ENCODE results near the gene HIF1A.
"Not testable (repeated sequence)": the region's sequence is repeated elsewhere in the genome, so short reads cannot be mapped to it uniquely, and the experiment has no call there.

HIF1A gene

DNA sequence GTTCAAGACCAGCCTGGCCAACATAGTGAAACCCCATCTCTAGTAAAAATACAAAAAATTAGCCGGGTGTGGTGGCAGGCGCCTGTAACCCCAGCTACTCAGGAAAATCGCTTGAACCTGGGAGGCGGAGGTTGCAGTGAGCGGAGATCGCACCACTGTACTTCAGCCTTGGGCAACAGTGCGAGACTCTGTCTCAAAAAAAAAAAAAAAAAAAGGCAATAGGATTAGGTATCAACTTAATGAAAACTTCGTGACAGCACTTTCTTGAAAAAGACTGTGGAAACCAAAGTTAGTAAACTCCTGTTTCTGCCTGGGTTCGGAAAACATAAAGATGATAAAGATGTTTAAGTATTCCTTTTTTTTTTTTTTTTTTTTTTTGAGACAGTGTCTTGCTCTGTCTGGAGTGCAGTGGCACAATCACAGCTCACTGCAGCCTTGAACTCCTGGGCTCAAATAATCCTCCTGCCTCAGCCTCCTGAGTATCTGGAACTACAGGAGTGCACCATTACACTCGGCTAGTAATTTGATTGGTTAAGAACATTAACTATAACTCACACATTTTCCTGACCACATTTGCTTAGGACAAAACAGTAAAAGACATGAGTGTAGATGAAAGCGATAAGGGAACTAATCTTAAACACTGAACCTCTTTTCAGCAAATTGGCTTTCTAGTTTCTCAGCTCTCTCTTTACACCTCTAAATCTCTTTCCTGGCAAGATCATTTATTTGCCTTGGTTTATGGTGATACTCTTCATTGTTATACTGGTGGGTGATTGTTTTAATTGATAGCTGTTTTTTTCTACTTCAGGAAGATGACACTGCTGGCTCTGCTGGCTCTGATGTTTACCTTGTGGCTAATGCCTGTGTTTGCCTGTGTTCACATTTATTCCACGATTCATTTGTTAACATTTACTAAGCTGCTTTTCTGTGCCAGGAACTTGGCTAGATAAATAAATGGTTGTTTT, 15.8 kb downstream of the HIF1A start:
- no peak for DNase-seq

DNA sequence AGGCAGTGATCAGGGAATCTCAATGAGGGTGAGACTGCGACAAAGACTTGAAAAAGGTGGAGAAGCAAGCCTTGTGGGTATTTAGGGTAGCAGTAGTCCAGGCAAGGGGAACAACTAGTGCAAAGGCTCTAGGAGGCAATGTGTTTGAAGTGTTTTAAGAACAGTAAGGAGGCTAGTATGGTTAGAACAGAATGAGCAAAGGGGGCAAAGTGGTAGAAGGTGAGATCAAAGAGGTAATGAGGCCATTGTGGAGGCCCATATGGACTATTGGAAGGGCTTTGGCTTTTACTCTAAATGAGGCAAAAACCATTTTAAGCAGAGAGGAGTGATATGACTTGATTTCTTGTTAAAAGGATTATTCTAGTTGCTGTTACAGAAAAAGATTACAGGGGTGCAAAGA, 16.8 kb downstream of the HIF1A start:
- no peak for DNase-seq

DNA sequence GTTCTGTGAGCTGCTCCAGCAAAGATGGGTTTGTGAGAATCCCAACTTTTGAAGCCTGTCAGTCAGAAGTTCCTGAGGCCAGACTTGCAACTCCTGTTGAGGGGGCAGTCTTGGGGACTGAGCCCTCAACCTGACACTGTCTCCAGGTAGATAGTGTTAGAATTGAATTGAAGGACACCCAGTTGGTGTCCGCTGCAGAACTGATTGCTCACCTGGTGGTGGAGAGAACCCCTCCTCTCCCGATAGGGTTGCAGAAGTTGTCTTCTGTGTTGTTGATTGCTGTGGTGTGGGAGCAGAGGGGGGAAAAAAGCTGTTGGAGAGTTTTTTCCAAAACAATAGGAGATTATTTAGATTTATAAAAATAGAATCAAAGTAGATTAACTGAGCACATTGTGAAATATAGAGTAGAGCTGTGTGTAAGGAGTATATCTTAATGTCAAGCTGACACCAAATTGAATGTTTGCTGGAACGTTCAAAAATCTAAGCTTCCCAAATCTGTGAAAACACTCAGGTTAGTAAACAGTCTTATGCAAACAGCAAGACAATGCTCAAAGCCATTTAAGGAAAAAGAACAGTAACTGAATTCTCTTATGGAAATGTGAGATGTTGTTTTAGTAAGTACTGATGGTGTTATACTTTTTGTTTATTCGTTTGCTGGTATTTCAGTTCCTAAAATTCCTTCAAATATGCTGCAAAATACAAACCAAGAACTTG, 18.6 kb downstream of the HIF1A start:
- DNase-seq = no peak

DNA sequence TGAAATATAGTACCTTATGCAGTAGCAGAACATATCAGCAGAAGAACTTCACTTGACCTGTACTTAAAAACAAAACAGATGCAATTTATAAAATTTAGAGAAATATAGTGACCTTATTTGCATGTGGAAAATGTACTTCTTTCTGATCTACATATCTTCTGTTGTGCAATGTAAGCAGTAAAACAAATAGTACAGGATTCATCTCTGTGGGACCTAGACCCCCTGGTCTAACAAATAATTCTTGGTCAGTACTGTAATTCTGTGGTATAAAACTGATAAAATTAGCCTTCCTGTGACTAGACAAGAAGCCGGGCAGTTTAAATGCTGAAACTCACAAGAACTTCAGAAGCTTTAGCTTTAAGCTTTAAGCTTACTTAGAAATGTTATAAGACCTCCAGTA, 21.6 kb downstream of the HIF1A start:
- no peak for DNase-seq

DNA sequence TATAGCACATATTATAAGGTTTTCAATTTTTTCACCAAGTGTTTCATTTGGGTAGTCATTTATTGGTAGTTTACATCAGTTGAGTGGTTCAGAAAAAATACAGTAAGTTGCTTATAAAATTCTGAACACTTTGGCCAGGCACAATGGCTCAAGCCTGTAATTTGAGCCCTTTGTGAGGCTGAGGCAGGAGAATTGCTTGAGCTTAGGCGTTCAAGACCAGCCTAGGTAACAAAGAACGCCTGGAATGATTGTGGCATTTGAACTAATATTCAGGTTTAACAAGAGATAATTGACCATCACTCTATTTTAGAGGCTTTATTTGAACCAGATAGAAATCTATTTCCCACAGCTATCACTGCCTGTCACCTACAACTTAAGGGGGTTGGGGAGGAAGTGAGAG, 22.7 kb downstream of the HIF1A start:
- DNase-seq = no peak

DNA sequence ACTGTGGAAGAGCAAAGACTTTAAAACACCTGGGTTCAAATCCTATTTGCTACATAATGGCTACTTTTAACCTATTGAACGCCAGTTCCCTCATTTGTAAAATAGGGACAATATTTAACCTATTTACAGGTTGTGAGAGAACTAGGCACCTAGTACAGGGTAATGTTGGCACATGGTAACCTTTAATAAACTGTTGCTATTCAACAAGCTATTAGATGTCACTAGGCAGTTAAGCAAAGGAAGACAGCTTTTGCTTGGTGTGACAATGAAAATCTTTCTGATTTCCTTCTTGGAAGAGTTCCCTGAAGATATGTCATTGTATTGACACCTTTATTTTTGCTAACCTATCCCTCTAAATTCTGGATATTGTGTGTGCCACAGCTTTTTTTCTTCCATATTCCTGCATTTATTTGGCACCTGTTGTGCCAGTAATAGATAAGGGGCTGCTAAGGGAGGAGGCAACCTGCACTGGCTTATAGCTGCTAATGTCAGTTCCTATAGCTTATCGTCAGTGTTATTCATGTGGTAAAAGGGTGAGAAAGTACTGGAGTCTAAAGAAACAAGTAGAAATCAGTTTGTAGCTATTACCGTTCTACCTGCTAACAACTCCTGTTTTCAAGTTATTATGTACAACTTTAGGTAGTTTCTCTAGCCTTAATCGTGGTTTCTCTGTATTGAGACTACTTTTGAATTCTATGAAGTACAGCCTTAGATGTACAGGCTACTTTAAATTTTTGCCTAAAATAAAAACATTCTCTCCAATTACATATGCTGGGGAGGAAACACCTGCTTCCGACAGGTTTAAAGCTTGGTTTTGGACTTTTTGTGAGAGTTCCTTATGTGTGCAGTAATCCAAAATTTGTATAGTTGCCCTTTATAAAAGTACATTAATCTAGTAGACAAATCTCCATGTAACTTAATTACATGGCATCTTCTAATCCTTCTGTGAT, 24.3 kb downstream of the HIF1A start:
- no peak for DNase-seq

DNA sequence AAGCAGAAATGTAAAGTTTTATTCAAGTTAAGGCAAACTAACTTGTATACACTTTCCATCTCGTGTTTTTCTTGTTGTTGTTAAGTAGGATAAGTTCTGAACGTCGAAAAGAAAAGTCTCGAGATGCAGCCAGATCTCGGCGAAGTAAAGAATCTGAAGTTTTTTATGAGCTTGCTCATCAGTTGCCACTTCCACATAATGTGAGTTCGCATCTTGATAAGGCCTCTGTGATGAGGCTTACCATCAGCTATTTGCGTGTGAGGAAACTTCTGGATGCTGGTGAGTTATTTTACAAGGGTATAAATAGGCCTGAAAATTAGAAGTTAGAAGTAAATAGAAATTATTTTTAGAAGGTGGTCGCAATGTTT, 25.0 kb downstream of the HIF1A start:
- no peak for DNase-seq

DNA sequence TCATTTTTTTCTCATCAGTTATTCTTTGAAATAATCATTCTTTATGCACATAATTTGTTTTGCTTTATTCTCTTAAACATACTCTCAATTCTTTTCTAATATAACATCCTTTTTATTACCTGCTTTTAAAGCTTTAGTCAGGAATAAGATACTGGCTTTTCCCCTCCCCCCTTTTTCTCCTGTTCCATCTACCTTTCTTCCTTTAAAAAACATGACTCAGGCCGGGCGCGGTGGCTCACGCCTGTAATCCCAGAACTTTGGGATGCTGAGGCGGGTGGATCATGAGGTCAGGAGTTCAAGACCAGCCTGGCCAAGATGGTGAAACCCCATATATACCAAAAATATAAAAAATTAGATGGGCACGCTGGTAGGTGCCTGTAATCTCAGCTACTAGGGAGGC, 25.4 kb downstream of the HIF1A start:
- DNase-seq = no peak

DNA sequence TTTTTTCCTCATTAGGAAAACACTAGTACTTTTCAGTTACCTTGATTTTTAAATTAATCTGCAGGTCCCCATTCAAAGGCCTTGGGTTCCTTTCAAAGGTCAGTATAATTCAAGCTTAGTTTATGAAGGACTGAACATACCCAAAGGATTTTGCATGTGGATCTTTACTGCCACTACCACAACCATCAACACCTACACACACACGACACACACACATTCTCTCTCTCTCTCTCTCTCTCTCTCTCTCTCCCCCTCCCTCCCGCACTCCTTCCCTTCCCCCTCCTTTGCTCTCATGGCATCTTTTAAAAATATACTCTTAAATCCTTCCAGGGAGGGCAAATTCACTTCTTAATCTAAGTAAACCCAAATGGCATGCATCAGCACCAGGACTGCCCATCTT, 28.8 kb downstream of the HIF1A start:
- no peak for DNase-seq

DNA sequence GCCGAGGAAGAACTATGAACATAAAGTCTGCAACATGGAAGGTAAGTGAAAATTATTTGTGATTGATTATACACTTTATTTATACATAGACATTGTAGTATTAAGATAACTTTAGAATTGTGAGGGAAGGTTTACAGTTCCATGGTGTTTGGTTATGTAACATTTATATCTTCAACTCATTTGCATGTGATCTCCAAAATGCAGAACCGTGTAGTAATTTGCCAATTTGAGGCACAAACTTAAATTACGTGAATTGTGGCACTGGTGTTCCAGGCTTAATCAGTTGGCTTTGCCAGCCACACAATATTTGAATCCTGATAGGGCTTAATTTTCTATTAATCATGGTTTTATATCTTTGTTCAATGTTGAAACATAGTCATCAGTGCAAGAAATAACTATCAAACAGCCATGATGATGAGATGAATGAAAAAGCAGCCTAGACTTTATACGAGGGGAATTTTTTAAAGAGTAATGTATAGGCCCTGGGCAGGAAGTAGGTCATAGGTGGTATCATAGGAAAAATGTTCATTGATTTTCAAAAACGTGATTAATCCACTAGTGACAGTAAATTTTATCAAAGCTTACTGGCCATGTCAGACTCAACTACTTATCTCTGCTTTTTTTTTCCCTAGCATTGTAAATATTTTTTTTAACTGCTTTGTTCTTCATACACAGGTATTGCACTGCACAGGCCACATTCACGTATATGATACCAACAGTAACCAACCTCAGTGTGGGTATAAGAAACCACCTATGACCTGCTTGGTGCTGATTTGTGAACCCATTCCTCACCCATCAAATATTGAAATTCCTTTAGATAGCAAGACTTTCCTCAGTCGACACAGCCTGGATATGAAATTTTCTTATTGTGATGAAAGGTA, 31.7 kb downstream of the HIF1A start:
- no peak for DNase-seq

DNA sequence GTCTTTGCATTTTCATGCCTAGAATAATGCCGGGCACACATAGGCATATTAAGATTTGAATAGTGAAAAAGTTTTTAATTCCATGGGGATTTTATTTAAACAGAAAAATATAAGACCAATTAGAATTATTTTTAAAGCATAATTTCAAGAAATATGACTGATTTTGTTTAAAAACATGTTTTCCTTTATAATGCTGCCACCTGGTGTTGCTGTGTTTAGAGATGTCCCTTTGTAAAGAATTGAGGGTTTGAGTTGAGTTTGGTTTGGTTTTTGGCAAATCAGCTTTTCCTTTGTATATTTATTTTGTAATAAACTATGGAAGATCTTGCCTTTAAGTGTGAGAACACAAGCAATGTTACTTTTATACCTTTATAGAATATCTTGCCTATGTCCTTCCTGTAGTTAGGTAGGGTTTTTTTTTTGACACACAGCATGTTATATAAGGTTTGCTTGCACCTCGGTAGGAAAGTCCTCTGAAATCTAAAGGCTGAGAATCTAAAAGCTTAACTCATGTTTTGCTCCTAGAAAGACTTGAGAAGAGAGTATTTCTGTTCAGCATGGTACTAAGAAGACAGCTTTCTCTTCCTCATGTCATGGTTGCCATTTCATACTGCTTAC, 35.6 kb downstream of the HIF1A start:
- DNase-seq = no peak

DNA sequence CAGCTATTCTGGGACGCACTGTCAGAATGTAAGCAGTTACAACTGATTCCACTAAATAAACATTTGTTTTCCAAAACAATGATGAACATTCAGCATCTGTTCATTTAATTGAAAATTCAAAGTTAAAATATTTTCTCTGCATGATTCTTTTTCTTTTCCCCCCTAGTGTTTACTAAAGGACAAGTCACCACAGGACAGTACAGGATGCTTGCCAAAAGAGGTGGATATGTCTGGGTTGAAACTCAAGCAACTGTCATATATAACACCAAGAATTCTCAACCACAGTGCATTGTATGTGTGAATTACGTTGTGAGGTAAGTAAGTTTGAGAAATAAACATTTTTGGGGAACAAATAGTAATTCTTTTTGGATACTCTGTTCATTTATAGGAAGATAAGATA, 38.7 kb downstream of the HIF1A start:
- DNase-seq = no peak

DNA sequence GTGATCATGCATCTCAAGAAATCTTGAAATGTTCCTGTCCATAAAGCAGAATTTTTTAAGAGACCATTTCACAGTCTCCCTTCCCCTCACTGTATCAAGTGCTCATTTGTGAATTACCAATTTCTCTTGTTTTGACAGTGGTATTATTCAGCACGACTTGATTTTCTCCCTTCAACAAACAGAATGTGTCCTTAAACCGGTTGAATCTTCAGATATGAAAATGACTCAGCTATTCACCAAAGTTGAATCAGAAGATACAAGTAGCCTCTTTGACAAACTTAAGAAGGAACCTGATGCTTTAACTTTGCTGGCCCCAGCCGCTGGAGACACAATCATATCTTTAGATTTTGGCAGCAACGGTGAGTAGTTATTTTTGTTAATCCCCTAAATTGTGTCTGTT, 41.4 kb downstream of the HIF1A start:
- DNase-seq = no peak

DNA sequence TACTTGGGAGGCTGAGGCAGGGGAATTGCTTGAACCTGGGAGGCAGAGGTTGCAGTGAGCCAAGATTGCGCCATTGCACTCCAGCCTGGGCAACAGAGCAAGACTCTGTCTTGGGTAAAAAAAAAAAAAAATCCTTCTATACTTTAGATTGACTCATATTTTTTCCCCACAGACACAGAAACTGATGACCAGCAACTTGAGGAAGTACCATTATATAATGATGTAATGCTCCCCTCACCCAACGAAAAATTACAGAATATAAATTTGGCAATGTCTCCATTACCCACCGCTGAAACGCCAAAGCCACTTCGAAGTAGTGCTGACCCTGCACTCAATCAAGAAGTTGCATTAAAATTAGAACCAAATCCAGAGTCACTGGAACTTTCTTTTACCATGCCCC, 42.6 kb downstream of the HIF1A start:
- DNase-seq = no peak

DNA sequence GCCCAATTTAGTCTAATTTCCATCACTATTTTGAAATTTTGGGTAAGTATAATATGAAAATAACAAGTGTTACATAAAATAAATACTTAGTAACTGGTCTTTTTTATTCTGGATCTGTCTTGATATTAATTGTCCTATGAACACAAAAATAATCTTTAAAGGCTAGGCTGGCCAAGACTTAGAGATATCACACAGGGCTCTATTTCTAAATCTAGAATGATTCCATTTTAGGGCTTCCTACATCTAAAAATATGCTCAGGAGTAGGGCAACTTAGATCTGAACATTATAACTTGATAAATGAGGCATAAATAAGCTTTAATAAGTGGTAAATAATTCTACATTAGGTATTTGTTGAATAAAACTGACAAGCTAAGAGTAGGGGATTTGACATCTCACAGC, 43.8 kb downstream of the HIF1A start:
- DNase-seq = no peak

DNA sequence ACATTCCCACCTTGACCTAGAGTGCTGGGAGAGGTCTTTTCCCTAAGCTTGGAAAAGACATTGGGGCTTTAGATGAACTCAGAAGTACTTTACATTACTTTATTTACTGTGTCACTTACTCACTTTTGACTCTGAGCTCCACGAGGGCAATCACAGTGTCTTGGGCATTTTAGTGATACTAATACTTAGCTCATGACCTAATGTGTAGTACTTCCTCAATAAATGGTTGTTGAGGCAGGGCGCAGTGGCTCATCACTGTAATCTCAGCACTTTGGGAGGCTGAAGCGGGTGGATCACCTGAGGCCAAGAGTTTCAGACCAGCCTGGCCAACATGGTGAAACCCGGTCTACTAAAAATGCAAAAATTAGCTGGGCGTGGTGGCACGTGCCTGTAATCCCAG, 47.1 kb downstream of the HIF1A start:
- no peak for DNase-seq

DNA sequence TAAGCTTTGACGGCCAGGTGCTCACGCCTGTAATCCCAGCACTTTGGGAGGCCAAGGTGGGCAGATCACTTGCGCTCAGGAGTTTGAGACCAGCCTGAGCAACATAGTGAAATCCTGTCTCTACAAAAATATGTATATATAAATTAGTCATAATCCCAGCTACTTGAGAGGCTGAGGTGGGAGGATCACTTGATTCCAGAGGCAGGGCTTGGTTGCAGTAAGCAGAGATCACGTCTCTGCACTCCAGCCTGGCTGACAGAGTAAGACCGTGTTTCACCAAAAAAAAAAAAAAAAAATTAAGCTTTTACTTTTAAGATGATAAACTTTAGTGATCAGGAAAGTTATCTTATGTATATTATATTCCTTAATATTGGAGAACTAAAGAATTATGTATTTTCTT, 48.9 kb downstream of the HIF1A start:
- no peak for DNase-seq

DNA sequence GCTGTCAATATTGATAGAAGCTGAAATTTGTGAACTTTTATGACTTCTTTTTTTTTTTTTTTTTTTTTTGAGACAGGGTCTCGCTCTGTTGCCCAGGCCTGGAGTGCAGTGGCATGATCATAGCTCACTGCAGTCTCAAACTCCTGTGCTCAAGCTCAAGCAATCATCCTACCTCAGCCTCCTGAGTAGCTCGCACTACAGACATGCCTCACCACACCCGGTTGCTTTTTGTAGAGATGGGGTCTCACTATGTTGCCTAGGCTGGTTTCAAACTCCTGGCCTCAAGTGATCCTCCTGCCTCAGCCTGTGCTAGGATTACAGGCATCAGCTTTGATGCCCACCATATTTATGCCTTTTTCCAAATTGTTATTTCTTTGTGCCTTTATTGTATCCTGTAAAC, 51.0 kb downstream of the HIF1A start:
- not testable (repeated sequence) for DNase-seq

DNA sequence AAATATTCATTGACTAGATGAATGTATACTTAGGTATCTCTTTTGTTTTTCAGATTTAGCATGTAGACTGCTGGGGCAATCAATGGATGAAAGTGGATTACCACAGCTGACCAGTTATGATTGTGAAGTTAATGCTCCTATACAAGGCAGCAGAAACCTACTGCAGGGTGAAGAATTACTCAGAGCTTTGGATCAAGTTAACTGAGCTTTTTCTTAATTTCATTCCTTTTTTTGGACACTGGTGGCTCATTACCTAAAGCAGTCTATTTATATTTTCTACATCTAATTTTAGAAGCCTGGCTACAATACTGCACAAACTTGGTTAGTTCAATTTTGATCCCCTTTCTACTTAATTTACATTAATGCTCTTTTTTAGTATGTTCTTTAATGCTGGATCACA, 51.6 kb downstream of the HIF1A start:
- no peak for DNase-seq

DNA sequence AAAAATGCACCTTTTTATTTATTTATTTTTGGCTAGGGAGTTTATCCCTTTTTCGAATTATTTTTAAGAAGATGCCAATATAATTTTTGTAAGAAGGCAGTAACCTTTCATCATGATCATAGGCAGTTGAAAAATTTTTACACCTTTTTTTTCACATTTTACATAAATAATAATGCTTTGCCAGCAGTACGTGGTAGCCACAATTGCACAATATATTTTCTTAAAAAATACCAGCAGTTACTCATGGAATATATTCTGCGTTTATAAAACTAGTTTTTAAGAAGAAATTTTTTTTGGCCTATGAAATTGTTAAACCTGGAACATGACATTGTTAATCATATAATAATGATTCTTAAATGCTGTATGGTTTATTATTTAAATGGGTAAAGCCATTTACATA, 52.0 kb downstream of the HIF1A start:
- no peak for DNase-seq

DNA sequence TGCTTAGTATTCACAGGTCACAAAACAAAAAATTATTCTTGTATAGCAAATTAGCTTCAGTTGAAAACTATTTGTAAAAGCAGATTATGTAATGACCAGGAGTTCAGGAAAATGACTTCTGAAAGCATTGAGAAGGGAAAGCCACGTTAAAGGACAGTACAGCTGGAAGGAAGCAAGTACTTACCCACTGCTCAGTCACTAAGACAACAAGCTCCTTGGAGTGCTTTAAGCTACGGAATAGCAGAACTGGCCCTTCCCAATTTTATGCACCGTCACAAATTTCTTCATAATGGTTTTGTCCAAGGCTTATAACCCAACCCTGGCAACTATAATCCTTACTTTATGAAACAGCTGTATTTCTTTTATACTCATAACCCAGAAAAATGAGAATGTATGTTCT, 54.0 kb downstream of the HIF1A start:
- no peak for DNase-seq

DNA sequence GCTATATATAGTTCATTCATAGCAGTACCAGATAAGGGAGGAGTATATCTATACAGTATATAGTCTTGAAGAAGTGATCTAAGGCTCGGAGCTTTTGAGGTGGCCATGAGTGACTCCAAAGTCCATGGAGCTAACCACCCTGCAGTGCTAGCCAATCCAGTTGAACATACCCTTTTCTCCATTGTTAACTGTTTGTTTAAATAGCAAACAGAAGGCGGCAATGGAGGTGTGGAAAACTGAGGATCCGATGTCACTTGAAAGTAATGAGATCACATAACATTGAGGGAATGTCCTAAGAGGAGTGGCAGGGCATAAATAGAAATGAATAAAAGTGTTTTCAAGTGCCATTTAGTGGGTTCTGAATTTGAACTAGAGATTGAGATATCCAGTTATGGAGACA, 54.6 kb downstream of the HIF1A start:
- no peak for DNase-seq
